PC-3 (cell line): ENCODE data around the gene LMTK2.

Source experiments
- EZH2phosphoT487 ChIP-seq: fragments of 300-600 bp; sonication (generic); IDR thresholded peaks from 2 replicates; pipeline ENCODE4 v1.6.1; 2018; ENCODE audit warnings: mild to moderate bottlenecking, antibody characterized with exemption, low read length, borderline replicate concordance
- TF ChIP-seq, protein P1 (sequence below): fragments of 300-600 bp; sonication (generic); conservative IDR thresholded peaks from 2 replicates; pipeline ENCODE4 v1.5.1; 2017; ENCODE audit warnings: antibody characterized with exemption, low read depth, mild to moderate bottlenecking, low read length

DNA sequence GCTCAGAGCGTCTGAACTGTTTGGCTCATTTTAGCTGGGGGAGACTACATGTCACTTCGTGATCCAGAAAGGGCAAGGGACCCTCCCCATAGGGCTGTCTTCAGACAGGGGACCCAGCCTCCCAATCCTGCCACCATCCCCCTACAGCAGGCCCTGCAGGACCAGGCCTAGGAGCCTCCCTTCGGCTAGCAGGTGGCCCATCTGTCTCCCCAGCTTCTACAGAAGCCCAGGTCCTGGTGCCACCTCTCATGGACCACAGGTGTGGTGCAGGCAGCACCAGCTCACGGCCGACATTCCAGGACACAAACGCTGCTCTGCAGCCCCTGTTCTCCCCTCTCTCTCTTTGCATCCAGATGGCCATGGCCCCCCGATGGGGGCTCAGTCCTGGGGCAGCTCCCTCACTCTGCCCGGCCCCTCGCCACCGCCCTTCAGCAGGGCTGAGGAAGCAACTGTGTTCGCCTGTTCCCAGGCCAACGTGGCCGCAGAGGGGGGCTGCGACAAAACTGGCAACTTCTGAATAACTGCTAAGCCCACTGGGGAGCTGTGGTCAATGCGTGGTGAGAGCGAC is 135.1 kb downstream of the LMTK2 start:
- no peak for TF ChIP-seq EZH2phosphoT487
- TF ChIP-seq, protein P1, sequence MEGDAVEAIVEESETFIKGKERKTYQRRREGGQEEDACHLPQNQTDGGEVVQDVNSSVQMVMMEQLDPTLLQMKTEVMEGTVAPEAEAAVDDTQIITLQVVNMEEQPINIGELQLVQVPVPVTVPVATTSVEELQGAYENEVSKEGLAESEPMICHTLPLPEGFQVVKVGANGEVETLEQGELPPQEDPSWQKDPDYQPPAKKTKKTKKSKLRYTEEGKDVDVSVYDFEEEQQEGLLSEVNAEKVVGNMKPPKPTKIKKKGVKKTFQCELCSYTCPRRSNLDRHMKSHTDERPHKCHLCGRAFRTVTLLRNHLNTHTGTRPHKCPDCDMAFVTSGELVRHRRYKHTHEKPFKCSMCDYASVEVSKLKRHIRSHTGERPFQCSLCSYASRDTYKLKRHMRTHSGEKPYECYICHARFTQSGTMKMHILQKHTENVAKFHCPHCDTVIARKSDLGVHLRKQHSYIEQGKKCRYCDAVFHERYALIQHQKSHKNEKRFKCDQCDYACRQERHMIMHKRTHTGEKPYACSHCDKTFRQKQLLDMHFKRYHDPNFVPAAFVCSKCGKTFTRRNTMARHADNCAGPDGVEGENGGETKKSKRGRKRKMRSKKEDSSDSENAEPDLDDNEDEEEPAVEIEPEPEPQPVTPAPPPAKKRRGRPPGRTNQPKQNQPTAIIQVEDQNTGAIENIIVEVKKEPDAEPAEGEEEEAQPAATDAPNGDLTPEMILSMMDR = no peak
